ENCODE results near the gene ILF2.

DNA sequence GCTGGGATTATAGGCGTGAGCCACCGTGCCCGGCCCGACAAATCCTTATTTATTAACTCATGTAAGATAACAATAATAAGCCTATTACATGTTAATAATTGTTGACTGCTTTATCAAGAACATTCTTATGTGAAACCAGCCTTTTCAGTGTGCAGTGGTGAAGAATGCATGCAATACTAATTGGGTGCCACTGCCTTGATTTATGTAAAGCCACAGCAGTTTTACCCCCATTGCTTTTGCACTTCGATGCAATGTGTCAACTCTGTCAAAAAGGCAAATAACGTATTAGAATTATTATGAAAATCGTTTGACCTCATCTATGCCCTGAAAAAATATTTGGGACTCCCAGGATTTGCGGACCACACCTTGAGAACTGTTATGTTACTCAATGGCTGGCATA is 25.9 kb upstream of the ILF2 start:
- TF ChIP-seq CTCF (IDR thresholded peaks at IDR 0.05) (no peak), POLR2A (IDR thresholded peaks at IDR 0.05) (no peak)

Measured in thyroid gland (tissue), 4 donors.